Tibial artery (tissue), 4 donors: ENCODE data around the gene XRCC4.

ENCODE experiments used
- DNase-seq, 2 donors: peaks; one replicate each; pipeline ENCODE4 v3.0.0-alpha.2; 2019
- H3K27ac ChIP-seq, 2 donors: fragments of 200-600 bp; sonication (generic) in 1 of 2; 1 replicate in 1 of 2; 2 replicates in 1 of 2; pipeline ENCODE4 v1.5.1; 2018 to 2019; ENCODE audit warnings: mild to moderate bottlenecking in 1 of 2
- H3K27me3 ChIP-seq, 2 donors: fragments of 200-600 bp; sonication (generic) in 1 of 2; one replicate each; pipeline versions ENCODE4 v1.5.1 to v1.6.0; 2016 to 2019
- H3K36me3 ChIP-seq, 3 donors: fragments of 200-600 bp; sonication (generic) in 2 of 3; one replicate each; pipeline ENCODE4 v1.5.1; 2016 to 2019; ENCODE audit warnings: mild to moderate bottlenecking in 2 of 3
- H3K4me1 ChIP-seq, 4 donors: fragments of 200-600 bp; sonication (generic) in 2 of 4; 1 replicate in 3 of 4; 2 replicates in 1 of 4; pipeline ENCODE4 v1.5.1; 2016 to 2019
- H3K4me3 ChIP-seq, 2 donors: fragments of 200-600 bp; sonication (generic) in 1 of 2; 1 replicate in 1 of 2; 2 replicates in 1 of 2; pipeline ENCODE4 v1.5.1; 2018 to 2019; ENCODE audit warnings: mild to moderate bottlenecking in 2 of 2
- H3K9me3 ChIP-seq, 3 donors: fragments of 200-600 bp; sonication (generic) in 1 of 3; one replicate each; pipeline ENCODE4 v1.5.1; 2016 to 2019
- intact Hi-C: fragments of 100-400 bp; cut with DNase I; formaldehyde crosslinking; loops from one replicate; pipeline ENCODE4 v1.15.0; 2023; ENCODE audit warnings: low total_unique reads
- TF ChIP-seq, protein P1 (sequence below), 2 experiments: fragments of 200-600 bp in 1 of 2; fragments of 450-650 bp in 1 of 2; IDR thresholded peaks; one replicate each; pipeline ENCODE4 v1.5.1; 2017 to 2019; ENCODE audit warnings: antibody characterized with exemption in 2 of 2, mild to moderate bottlenecking in 1 of 2, moderate library complexity in 1 of 2

XRCC4 gene

DNA sequence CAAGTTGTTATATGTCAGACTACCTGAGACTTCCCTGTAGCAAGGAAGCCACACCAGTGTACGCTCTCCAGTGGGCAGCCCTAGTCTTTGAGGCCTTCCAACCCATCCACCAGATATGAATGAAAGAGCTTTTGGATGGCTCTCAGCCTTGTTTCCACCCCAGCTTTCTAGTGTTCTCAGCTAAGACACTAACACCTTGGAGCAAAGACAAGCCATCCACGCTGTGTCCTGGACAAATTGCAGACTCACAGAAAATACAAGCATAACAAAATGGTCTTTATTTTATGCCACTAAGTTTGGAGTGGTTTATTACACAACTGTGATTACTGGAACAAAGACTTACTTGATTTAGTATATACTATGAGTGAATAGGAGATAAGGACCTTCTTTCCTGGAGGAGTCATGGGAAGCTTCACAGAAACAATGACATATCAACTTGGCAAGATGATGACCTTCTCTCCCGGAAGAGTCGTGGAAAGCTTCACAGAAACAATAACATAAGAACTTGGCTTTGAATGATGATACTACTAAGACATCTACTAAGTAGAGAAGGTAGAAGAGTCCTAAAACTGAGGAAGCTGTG is 260.2 kb downstream of the XRCC4 start:
- no peak for DNase-seq
- Histone ChIP-seq H3K27me3 (no peaks in the 10 kb centered on the region), H3K9me3 (no peaks in the 10 kb centered on the region), H3K36me3 (no peaks in the 10 kb centered on the region), H3K4me1 (no peaks in the 10 kb centered on the region), H3K4me3 (no peak overlapping the region), H3K27ac (no peak overlapping the region)
- TF ChIP-seq, protein P1, sequence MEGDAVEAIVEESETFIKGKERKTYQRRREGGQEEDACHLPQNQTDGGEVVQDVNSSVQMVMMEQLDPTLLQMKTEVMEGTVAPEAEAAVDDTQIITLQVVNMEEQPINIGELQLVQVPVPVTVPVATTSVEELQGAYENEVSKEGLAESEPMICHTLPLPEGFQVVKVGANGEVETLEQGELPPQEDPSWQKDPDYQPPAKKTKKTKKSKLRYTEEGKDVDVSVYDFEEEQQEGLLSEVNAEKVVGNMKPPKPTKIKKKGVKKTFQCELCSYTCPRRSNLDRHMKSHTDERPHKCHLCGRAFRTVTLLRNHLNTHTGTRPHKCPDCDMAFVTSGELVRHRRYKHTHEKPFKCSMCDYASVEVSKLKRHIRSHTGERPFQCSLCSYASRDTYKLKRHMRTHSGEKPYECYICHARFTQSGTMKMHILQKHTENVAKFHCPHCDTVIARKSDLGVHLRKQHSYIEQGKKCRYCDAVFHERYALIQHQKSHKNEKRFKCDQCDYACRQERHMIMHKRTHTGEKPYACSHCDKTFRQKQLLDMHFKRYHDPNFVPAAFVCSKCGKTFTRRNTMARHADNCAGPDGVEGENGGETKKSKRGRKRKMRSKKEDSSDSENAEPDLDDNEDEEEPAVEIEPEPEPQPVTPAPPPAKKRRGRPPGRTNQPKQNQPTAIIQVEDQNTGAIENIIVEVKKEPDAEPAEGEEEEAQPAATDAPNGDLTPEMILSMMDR (IDR thresholded peaks at IDR 0.05), result no peak
- intact Hi-C loops, result no loop called here

DNA sequence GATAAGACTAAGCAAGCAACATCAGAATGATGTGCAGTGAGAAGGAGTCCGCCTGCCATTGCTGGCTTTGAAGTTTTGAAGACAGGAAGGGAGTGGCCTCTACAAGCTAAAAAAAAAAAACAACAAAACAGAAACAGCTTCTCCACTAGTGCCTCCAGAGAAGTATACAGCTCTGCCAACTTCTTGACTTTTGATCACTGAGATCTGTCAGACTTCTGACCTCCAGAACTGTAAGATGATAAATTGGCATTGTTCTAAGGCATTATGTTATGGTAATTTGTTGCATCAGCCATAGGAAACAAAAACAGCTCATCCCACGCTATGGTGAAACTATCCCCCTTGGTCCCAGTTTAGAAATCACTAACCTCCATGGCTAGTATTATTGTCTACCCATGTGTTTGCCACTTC is 263.2 kb downstream of the XRCC4 start:
- no peaks in the 10 kb centered on the region for H3K27me3 ChIP-seq
- intact Hi-C loops, result no loop called here
- DNase-seq, result no peak
- H3K27ac ChIP-seq, result no peak overlapping the region
- TF ChIP-seq, protein P1 (IDR thresholded peaks at IDR 0.05), result no peak
- H3K4me1 ChIP-seq, result peaks cover 0 to 10% (median 3%) of the 10 kb centered on the region in 4 donors
- H3K4me3 ChIP-seq, result no peak overlapping the region
- no peaks in the 10 kb centered on the region for H3K9me3 ChIP-seq
- H3K36me3 ChIP-seq, result no peaks in the 10 kb centered on the region

DNA sequence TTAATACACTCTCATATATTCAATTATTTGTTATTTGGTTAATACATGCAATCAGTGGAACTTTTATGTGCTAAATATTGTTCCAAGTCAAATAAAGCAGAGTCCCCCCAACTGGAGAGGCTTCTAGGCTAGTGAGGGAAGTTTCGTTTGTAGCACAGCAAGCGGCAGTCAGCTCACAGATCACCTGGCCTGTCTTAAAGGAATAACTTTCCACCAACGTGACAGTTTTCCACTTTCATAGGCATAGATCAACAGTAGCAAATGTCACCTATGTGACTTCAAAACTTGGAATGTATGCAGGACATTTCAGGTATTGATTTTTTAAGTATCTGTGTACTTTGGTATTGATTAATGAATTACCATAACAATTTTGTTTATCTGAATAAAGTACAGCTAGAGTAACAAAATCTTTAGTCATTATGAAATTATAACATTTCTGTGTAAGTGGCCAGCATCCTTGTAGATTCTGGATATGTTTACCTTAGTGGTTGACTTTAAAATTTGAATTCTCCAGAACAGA is 264.5 kb downstream of the XRCC4 start:
- DNase-seq, result no peak
- no peaks in the 10 kb centered on the region for H3K27me3 ChIP-seq
- no peak overlapping the region for H3K4me3 ChIP-seq
- TF ChIP-seq, protein P1 (IDR thresholded peaks at IDR 0.05), result no peak
- no peak overlapping the region for H3K27ac ChIP-seq
- intact Hi-C loops, result no loop called here
- peaks cover 0 to 10% (median 3%) of the 10 kb centered on the region in 4 donors for H3K4me1 ChIP-seq
- no peaks in the 10 kb centered on the region for H3K36me3 ChIP-seq
- no peaks in the 10 kb centered on the region for H3K9me3 ChIP-seq

DNA sequence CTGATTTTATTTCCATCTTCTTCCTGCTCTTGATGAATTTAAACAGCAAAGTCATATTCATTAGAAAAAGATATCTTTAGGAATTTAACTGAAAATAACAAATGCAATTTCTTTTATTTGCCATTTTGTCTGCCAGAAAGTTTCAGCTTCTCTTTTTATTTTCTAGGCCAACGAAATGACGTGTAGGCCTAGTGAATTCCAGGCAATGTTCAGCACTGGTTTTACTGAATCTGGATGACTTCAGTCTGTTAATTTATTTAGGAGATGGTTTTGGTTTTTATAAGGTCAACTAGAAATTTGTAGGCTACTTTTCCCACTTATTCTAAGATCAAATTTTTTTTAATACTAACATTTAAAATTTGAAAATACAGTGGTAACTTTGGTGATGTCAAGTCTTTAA is 265.1 kb downstream of the XRCC4 start:
- TF ChIP-seq, protein P1 (IDR thresholded peaks at IDR 0.05), result no peak
- DNase-seq, result no peak
- no peaks in the 10 kb centered on the region for H3K36me3 ChIP-seq
- no peaks in the 10 kb centered on the region for H3K27me3 ChIP-seq
- no peaks in the 10 kb centered on the region for H3K9me3 ChIP-seq
- no peak overlapping the region for H3K4me3 ChIP-seq
- peaks cover 0 to 10% (median 3%) of the 10 kb centered on the region in 4 donors for H3K4me1 ChIP-seq
- intact Hi-C loops, result no loop called here
- peak overlapping the region in 1 of 2 donors; percentile 28 for H3K27ac ChIP-seq

DNA sequence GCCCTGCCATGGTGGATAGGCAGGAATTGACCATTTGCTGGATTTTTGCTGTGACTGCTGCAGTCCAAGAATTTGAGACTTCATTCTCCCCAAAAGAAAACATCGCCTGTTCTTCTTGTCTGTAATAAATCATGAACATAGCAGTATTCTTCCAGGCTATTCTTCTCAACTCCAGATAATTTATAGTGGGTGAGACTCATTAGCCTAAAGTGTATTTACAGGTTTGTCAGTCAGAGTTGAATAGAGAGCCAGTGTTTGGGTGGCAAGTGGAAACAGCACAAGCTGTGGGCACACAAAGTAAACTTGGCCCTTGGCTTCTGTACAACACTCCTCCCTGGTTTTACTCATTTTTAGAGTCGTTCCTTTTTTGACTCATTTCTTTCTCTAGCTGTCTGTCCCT is 266.0 kb downstream of the XRCC4 start:
- Histone ChIP-seq H3K27ac (peak overlapping the region in 1 of 2 donors; percentile 28), H3K4me3 (no peak overlapping the region), H3K27me3 (no peaks in the 10 kb centered on the region), H3K4me1 (peaks cover 0 to 10% (median 3%) of the 10 kb centered on the region in 4 donors), H3K9me3 (peaks cover 0 to 4% (median 0%) of the 10 kb centered on the region in 3 donors), H3K36me3 (no peaks in the 10 kb centered on the region)
- TF ChIP-seq, protein P1 (IDR thresholded peaks at IDR 0.05), result no peak
- intact Hi-C loops, result no loop called here
- no peak for DNase-seq
